Subcutaneous adipose tissue (tissue), 4 donors: Measurements from ENCODE around the gene TMEM97. TPM values are rescaled to one million over a fixed set of nuclear protein-coding genes. Genes with fewer than 3 reads are reported as not detected.

Experiments used
- total RNA-seq, 4 donors: library from RNA; depleted of rRNA; stranded (reverse); fragments of >200 nt; gene quantifications; one replicate each; pipeline ENCODE4 v1.1.0, GENCODE V29; 2016
- TF ChIP-seq, protein P1 (sequence below): fragments of 450-650 bp; IDR thresholded peaks from one replicate; pipeline ENCODE4 v1.5.1; 2016; ENCODE audit warnings: low read depth, mild to moderate bottlenecking, control low read depth, antibody characterized with exemption, moderate library complexity

TMEM97 gene
- total RNA-seq, 4 donors from 2014 or later: 2.6 to 9.5 (median 6.8) TPM

DNA sequence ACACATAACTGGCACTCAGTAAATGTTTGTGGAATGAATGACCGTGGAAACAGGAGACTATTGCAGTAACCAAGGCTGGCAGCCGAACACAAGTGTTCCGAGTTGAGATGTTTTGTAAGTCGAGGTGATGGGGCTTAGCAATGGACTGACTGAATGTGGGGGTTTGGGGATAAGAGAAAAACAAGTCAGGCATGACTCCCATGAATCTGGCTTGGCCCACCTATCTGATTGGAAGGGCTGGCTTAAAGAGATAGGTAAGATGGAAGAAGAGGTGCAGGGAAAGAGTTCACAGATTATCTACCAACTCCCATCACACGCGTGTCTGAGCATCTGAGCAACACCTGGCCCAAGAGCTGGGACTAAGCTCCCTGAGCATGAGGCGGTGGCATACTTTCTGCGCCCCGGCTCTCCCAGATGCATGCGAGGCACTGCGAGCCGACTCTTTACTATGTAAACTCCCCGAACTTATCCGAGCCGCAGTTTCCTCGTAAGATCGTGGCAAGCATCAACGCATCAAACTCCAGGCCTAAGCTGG, 15.7 kb downstream of the TMEM97 start:
- TF ChIP-seq, protein P1, sequence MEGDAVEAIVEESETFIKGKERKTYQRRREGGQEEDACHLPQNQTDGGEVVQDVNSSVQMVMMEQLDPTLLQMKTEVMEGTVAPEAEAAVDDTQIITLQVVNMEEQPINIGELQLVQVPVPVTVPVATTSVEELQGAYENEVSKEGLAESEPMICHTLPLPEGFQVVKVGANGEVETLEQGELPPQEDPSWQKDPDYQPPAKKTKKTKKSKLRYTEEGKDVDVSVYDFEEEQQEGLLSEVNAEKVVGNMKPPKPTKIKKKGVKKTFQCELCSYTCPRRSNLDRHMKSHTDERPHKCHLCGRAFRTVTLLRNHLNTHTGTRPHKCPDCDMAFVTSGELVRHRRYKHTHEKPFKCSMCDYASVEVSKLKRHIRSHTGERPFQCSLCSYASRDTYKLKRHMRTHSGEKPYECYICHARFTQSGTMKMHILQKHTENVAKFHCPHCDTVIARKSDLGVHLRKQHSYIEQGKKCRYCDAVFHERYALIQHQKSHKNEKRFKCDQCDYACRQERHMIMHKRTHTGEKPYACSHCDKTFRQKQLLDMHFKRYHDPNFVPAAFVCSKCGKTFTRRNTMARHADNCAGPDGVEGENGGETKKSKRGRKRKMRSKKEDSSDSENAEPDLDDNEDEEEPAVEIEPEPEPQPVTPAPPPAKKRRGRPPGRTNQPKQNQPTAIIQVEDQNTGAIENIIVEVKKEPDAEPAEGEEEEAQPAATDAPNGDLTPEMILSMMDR: no peak

DNA sequence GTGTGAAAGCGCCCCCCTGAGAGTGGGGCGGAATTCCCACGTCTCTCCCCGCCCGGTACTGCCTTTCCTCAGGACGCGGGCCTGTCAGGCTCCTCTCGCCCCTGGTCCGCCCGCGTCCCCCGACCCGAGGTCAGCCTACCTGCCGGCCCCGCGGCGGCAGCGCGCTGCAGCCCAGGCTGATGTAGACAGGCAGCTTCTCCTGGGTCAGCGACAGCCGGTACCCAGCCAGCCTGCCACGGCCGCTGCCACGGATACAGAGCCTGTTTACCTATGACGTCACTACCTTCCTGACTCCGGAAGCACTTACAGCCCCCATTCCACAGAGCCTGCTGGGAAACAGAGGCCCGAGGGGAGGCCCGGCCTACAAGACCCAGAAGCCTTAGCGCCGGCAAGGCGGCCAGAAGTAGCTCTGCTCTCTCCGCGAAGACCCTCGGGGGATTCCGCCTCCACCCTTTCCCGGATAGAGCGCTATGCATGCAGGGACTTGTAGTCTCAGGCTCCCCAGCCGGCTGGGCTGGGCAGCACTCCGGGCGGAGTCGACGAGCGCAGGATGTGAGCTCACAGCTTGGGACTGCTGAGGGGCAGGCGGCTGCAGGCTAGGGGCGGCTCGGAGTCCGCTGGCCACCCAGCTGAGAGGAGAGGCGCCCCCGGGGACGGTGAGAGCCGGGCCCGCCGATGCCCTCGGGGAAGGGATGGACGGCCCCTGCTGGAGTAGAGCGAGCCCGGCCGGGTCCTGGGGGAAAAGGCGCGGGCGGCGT, 16.4 kb downstream of the TMEM97 start, which contains the start of the genes IFT20 and TNFAIP1:
TSS of gene IFT20 (minus strand) at position 272 of the 758 bp plus-strand sequence. CDS start 3,487 bp downstream, outside the sequence.
TSS of gene TNFAIP1 (plus strand) at position 561 of the 758 bp plus-strand sequence. CDS start 3,761 bp downstream, outside the sequence.
- TF ChIP-seq, protein P1: no peak

DNA sequence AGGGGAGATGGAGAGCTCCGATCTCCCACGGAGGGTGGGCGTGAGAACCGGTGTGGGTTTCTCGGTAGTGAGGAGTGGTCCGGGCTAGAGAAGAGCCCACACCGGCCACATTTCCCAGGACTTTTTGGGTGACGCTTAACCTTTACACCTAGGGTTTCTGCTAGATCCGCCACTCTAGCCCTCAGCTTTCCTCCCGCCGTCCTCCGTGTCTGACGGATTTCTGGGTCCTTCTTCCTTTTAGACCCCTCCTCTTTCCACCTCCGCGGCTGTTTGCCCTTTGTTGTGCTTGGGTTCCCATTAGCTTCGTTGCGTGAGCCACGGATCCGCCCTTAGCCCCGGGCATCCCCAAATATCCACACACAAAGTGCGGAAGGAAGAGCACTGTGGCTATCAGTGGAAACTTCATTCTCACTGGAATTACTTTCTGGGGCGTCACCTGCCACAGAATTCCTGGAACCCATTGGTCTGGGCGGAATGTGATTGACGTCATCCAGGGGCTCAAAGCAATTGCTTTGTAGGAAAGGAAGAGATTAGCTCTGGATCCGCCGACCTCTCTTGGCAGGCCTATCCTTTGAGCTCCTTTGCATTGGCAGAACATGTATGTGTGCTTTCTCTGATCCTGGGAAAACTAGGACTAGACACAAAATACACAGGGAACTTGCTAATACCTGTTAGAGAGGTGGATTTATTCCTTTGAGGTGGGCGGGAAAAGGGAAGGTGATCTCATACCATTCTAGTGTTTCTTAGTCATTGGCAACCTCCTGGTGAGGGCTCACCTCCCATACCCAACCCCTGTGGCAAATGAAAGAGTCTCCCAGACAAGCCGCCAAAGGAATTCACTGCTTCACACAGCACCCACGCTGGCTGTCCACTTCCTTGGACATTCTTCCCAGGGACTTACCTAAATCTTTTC, 17.2 kb downstream of the TMEM97 start:
- TF ChIP-seq, protein P1: no peak

DNA sequence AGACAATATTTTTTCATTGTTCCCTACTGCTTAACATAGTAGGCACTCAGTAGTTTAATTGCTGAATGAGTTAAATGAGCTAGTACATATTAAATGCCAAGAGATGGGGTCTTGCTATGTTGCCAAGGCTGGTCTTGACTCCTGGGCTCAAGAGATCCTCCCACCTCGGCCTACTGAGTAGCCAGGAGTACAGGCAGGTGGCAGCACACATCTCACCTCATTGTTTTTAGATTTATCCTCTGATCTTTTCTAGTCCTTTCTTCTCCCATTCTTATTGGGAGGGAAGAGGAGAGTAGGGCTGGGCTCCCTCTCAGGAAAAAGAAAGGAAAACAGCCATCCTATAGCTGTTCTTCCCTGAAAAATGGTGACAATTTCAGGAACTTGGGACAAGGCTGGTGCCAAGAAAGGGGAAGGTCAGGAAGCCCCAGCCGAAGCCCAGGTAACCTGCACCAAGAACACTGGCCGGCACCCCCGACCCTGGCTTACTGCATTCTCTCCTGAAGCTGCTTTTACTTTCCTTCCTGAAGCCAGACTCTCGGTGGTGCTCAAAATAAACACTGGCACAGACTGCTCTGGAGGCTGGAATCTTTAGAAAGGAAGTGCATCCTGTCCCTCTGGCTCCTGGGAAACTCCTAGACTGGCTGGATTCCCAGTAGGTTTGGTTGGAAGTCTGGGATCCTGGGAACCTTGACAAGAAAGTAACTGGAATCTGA, 19.2 kb downstream of the TMEM97 start:
- TF ChIP-seq, protein P1: no peak

DNA sequence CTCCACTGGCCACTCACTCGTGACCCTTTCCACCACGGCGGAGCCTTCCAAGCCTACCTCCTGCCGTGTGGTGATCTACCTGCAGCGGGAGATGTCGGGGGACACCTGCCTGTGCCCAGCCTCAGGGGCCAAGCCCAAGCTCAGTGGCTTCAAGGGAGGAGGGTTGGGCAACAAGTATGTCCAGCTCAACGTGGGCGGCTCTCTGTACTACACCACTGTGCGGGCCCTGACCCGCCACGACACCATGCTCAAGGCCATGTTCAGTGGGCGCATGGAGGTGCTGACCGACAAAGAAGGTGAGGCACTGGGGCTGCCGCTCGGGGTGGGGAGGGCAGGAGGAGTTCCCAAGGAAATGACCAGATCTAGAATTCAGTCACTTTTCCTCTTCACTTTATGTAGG, 20.4 kb downstream of the TMEM97 start:
- TF ChIP-seq, protein P1: no peak

DNA sequence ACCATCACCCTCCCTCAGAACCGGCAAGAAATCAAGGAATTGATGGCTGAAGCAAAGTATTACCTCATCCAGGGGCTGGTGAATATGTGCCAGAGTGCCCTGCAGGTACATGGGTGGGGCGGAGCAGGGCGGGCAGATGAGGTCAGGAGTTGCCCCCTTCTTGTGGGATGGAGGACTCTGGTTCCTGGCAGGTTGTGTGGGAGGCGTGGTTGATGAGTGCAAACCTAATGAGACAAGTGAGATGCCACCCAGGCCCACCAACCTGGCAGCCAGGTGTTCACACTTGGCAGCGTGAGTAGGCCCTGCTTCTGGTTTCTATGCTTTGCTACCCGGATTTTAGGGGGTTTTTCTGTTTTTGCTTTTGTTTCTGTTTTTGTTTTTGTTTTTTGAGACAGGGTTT, 21.4 kb downstream of the TMEM97 start:
- TF ChIP-seq, protein P1: no peak
